HG03280 (cell line): ENCODE measurements around the gene BLMH.

Experiments
- ATAC-seq: cut with Tn5 transposase; IDR thresholded peaks from one replicate; pipeline ENCODE4 v1.9.1; 2021; ENCODE audit warnings: mild to moderate bottlenecking, moderate library complexity; ENCODE audit not compliant: unreplicated experiment

BLMH gene

DNA sequence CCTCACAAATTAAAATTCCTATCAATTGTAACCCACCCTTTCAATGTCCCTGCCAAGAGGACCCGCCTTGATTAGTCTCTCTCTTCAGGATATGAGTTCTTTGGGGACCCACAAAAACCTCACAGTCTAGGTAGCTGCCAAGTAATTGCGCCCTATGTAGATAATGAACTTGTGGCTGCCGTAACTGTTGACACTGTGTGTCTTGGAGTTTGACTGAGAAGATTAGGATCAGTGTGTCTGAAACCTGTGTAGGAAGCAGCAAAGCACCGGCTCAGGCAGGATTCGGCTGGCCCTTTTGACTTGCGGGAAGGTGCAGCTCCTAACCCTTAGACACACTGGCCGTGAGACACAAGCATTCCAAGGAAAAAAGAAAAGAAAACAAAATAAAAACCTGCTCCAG, 38.4 kb downstream of the BLMH start:
- no peak for ATAC-seq

DNA sequence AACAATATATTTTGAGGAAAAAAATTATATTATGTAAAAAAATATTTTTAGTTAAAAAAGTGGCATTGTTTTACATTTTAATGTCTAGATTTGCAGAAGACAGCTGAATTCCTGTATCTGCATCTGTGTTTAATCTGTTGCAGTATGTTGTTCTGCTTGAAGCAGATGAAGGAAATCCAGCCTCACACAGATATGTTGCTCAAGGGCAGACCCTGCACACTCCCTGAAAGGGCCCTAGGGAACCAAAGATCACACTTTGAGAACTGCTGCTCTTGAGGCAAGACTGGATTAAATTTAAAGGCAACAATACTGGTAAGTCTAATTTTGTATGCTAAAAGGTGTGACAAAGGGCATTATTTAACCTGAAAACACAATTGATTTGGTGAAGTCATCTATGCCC, 39.8 kb downstream of the BLMH start:
- ATAC-seq = no peak

DNA sequence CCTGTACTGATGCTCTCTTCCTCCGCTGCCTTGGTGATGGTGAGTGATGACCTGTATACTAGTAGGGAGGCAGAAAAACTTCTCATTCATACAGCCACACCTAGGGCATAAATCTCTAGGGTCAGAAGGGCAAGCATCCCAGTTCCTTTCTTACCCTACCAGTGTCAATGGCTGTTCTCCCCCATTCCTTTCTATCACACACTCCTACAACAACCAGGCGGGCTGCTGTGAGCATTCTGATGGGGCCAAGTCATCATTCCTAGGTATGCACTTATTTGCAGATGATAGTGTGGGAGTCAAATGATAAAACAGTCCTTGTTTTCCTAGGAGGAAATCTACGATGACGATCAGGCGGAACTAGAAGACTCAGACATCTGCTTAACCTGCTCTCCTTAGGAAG, 42.3 kb downstream of the BLMH start:
- no peak for ATAC-seq

- no peak for ATAC-seq
Observed at GRCh38 chr17:30248786-30249185, 43.0 kb downstream of the BLMH start.

DNA sequence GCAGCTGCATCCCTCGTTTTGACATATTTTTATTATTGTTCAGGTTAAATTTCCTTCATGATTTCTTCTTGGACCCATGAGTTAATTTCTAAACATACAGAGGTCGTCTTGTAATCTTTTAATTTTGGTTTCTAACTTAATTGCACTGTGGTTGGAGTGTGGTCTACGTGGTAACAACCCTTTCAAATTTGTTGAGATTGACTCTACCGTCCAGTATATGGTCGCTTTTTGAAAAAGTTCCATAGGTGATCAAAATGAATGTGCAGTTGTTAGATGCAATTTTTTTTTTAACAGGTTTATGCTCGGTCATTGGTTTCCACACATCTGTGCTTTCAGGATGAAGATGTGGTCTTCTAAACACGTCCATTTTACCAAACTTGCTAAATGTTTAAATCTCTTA, 45.3 kb downstream of the BLMH start:
- ATAC-seq = no peak

GRCh38 chr17:30244853-30245385, 46.8 kb downstream of the BLMH start:
- ATAC-seq = no peak

DNA sequence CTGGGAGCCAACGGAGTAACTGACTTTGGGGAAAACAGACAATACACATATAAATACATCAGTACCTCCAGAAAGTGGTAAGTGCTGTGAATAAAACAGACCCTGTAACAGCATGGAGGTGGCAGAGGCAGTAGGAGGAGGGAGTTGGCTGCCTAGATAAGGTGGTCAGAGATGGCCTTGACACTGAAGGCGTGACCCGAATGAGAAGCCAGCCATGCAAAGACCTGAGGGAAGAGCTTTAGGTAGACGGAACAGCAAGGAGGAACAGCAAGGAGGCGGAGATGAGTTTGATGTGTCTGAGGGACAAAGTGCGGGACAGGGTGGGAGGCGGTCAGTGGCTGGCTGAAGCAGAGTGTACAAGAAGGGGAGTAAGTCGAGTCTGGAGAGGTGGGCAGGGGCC, 48.2 kb downstream of the BLMH start:
- no peak for ATAC-seq

DNA sequence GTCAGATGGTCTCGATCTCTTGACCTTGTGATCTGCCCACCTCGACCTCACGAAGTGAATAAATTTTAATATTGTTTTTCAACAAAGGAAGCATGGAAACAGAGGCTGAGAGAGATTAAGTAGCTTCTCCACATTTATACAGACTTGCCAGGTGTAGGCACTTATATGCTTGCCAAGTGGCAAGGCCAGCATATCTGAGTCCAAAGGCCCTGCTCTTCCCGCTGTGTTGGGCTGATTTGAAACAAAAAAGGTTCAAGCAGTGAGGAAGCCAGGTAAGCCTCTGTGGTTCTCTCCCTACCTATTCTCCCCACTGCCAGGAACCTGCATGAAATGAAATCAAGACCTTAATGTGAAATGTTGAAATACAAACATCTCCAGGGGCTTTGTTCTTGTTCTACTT, 48.7 kb downstream of the BLMH start:
- ATAC-seq = no peak

- no peak for ATAC-seq
Observed at GRCh38 chr17:30241051-30241450, 50.7 kb downstream of the BLMH start.

GRCh38 chr17:30240177-30240576, 51.6 kb downstream of the BLMH start:
- no peak for ATAC-seq

- ATAC-seq = no peak
Observed at GRCh38 chr17:30239089-30239462, 52.7 kb downstream of the BLMH start.

GRCh38 chr17:30238387-30239088, 53.2 kb downstream of the BLMH start:
- no peak for ATAC-seq

- ATAC-seq = no peak
Observed at GRCh38 chr17:30238003-30238344, 53.8 kb downstream of the BLMH start.

- ATAC-seq = no peak
Observed at GRCh38 chr17:30237296-30238002, 54.3 kb downstream of the BLMH start.

GRCh38 chr17:30236766-30237165, 55.0 kb downstream of the BLMH start:
- no peak for ATAC-seq

GRCh38 chr17:30236297-30236624, 55.5 kb downstream of the BLMH start:
- ATAC-seq = no peak

DNA sequence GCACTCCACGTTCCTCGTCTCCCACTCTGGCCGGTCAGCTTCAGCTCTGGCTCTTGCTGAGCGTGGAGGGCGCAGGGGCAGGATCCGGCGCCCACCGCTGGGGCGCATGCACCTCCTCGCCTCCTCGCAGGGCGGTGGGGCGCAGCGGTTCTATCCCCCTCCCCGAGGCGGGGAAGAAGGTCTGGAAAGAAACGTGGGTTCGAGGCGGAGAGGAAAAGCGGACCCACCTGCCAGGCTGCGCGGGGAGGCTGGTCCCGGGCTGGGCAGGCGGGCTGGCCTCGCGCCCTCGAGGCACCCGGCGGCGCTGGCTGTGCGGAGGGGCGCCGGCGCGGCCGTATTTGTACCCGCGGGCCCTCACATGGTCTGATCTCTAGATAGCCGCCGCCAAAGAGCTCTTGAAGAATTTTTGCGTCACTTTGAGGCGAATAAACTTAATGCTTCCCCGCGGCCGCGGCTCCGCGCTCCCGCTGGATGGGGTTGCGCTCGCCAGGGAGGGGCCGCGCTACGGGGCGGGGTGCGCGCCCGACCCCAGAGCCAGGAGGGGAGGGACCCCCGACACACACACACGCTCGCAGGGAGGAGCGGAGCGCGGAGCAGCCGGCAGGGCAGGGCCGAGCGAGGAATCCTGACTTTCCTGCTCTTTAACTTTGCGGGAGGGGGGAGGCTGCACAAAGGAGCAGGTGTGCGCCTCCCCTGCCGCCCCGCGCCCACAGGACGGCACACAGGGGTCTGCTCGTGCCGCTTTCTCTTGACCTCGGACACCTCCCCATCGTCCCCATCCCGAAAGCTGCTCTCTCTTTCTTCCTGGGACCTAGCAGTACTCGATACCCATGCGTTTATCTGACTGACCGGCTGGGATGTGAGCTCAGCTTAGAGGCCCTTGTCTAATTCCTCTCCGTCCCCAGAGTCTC, 56.1 kb downstream of the BLMH start, which contains the start of gene SLC6A4:
Gene SLC6A4, minus strand, starts transcription at position 312 of the 911 bp plus-strand sequence. CDS start 13,739 bp downstream, outside the sequence.
- ATAC-seq = no peak

- ATAC-seq = no peak
Observed at GRCh38 chr17:30234964-30235363, 56.8 kb downstream of the BLMH start.

- ATAC-seq = no peak
Observed at GRCh38 chr17:30234296-30234695, 57.4 kb downstream of the BLMH start.

- no peak for ATAC-seq
Observed at GRCh38 chr17:30232824-30233427, 58.8 kb downstream of the BLMH start.
